GM12872 (cell line): ENCODE measurements around the gene NKD2.

Experiments
- CTCF ChIP-seq: IDR thresholded peaks from 3 replicates; pipeline ENCODE4 v1.5.1; 2011; ENCODE audit warnings: low read depth, mild to moderate bottlenecking, low read length, moderate library complexity; ENCODE audit not compliant: insufficient read depth

Gene NKD2

GRCh38 chr5:1062761-1063568 lies 54.4 kb downstream of the NKD2 start:
- TF ChIP-seq CTCF: no peak

- TF ChIP-seq CTCF: no peak
These were observed 55.2 kb downstream of the NKD2 start for GRCh38 chr5:1063661-1064382.

- no peak for TF ChIP-seq CTCF
These were observed 56.0 kb downstream of the NKD2 start for GRCh38 chr5:1064383-1065142.

GRCh38 chr5:1065143-1065750 lies 56.6 kb downstream of the NKD2 start:
- TF ChIP-seq CTCF: no peak

GRCh38 chr5:1065891-1066650 lies 57.5 kb downstream of the NKD2 start:
- TF ChIP-seq CTCF: no peak

- no peak for TF ChIP-seq CTCF
These were observed 58.1 kb downstream of the NKD2 start for GRCh38 chr5:1066676-1067075.
